Measurements from ENCODE around the gene OGFOD1. TPM values are rescaled to one million over a fixed set of nuclear protein-coding genes. Genes with fewer than 3 reads are reported as not detected.

OGFOD1 gene
- total and polyA plus RNA-seq, 9 of the 15 experiments (the other 6 are each of a cell fraction or from before 2014, with no cell fraction given) = 60.4 to 134 (median 85.8) TPM

GRCh38 chr16:56478281-56479049, 27.1 kb downstream of the OGFOD1 start (continued):
- TF ChIP-seq GMEB1 (CRISPR knock-in tag; IDR thresholded peaks at IDR 0.05) (0 out of 2 replicates have a peak, but pooled peaks have one; percentile 3), ZNF512 (tag; IDR thresholded peaks at IDR 0.05) (no peak), ATF4 (CRISPR knock-in tag; IDR thresholded peaks at IDR 0.05) (peak; percentile 92), ARHGAP35 (IDR thresholded peaks at IDR 0.05; ENCODE audit: partially characterized antibody) (no peak), EP400 (IDR thresholded peaks at IDR 0.05) (0 out of 2 replicates have a peak, but pooled peaks have one; percentile 23), SPI1 (IDR thresholded peaks at IDR 0.05; ENCODE audit: borderline replicate concordance, low read depth, low read length) (no peak), LEF1 (IDR thresholded peaks at IDR 0.05) (peak; percentile 14; the same call in 1 of the 2 replicates), HMGXB4 (CRISPR knock-in tag; IDR thresholded peaks at IDR 0.05) (no peak), FOXK2 (conservative IDR thresholded peaks at IDR 0.05 in 1 of 2, IDR thresholded peaks at IDR 0.05 in 1 of 2; ENCODE audit: low read depth in 2 of 2) (no peak), GTF2A2 (tag; IDR thresholded peaks at IDR 0.05) (peak; percentile 60), NCOR1 (IDR thresholded peaks at IDR 0.05) (no peak), RBBP5 (IDR thresholded peaks at IDR 0.05; ENCODE audit: borderline replicate concordance, insufficient read depth, low read length, poor library complexity, severe bottlenecking) (no peak), TFE3 (CRISPR knock-in tag; IDR thresholded peaks at IDR 0.05) (no peak), NRF1 (conservative IDR thresholded peaks at IDR 0.05 in 1 of 2, IDR thresholded peaks at IDR 0.05 in 1 of 2) (no peak), PKNOX1 (IDR thresholded peaks at IDR 0.05) (peak; percentile 27; the same call in 1 of the 2 replicates), HDAC6 (IDR thresholded peaks at IDR 0.05; ENCODE audit: low read depth, low read length) (no peak), PHB2 (IDR thresholded peaks at IDR 0.05; ENCODE audit: low read depth) (no peak), CBFA2T2 (conservative IDR thresholded peaks at IDR 0.05) (no peak), POU5F1 (IDR thresholded peaks at IDR 0.05; ENCODE audit: borderline replicate concordance, low read depth, low read length, partially characterized antibody) (no peak)
